ENCODE measurements around the gene SHISA7.
"Not testable (repeated sequence)": the region's sequence is repeated elsewhere in the genome, so short reads cannot be mapped to it uniquely, and the experiment has no call there.

Gene SHISA7

DNA sequence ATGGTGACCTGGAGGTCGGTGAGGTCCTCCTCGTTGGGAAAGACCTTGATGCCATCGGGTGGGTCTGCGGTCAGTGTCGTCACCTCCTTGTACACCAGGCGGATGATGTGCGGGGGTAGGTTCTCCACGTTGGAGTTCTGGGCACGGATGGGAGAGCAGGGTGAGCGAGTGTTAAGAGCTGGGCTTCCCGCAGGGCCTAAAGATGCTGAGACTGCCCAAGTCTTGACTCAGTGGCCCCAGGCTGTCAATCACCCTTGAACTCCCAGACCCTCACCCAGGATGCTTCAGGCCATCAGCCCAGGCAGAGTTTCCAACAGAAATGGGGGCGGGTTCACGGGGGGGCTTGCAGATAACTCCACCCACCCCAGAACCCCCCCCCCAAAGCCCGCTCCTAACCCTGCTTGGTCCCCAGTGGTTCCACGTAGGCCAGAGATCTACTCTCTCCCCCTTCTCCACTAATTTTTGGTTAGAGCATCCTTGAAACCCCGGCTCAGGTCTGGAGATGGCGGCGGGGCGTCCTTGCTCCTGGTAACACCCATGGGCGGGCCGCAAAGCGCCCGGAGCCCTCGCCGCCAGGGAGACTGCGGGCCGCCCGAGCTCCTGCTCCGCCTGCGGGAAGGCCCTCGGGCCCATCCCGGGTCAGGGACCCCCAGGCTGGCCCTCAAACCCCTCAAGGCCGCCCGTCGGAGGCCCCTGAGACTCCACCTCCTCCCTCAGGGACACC, 36.1 kb downstream of the SHISA7 start:
- Histone ChIP-seq H3K9ac (peak overlapping the region; percentile 99), H3K4me3 (peak overlapping the region; percentile 99), H3K27me3 (no peaks in the 10 kb centered on the region), H3K27ac (peak overlapping the region; percentile 98), H4K20me1 (peaks cover 55% of the 10 kb centered on the region), H3K36me3 (peaks cover 48% of the 10 kb centered on the region), H3K4me2 (peak overlapping the region; percentile 97), H3K9me3 (peaks cover 25% of the 10 kb centered on the region), H3K4me1 (peaks cover 55% of the 10 kb centered on the region)
- TF ChIP-seq Cebpa-rat (IDR thresholded peaks at IDR 0.05) = no peak

DNA sequence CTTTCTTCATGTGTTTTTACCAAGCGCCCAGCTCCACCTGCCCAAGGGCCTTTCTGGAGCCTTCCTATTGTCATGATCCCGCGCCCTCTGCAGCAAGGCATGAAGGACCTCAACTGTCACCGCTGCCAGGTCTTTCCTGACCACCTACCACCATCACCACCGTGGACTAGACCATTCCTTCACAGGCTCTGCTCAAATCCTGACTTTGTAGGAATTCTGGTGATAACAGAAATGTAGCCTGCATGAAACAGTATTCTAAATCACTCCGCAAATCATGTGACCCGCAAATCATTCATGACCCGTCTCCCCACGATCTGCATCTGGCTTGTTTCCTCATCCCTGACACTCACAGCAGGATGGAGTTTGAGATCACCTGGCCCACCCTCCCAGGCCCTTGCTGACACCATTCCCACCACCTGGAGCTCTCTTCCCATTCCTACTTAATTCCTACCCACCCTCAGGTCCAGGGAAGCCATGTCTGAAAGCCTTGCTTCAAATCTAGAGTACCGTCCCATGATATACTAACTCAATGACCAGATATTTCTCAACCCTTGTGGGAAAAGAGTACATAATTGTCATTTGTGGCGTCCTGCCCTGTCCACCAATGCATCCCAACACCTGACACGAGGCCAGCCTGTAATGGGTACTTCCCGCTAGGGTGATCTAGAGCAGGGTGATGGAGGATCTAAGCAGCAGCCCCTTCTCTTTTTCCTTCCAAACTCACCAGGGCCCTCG, 36.8 kb downstream of the SHISA7 start:
- peak overlapping the region; percentile 99 for H3K4me3 ChIP-seq
- H3K36me3 ChIP-seq = peaks cover 55% of the 10 kb centered on the region
- H3K27me3 ChIP-seq = no peaks in the 10 kb centered on the region
- H3K9ac ChIP-seq = peak overlapping the region; percentile 99
- peaks cover 25% of the 10 kb centered on the region for H3K9me3 ChIP-seq
- no peak for TF ChIP-seq Cebpa-rat (IDR thresholded peaks at IDR 0.05)
- peak overlapping the region; percentile 97 for H3K4me2 ChIP-seq
- peak overlapping the region; percentile 98 for H3K27ac ChIP-seq
- peaks cover 62% of the 10 kb centered on the region for H4K20me1 ChIP-seq
- H3K4me1 ChIP-seq = peaks cover 57% of the 10 kb centered on the region

DNA sequence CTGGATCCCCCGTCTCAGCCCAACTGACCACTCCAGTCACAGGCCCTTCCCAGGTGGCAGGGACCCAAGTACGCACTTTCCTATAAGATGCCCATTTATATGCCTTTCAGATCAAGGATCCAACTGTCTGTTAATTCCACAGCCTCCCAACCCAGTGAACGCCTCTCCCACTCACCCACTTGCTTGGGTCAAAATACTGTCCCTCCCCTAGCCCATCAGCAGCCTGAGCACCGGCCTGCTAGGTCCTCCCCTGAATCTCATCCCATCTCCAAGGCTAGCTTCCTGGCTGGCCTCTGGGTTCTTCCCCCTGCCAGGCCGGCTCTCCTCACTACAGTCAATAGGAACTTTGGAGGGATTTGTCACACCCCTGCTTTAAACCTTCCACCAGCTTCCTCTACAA, 37.5 kb downstream of the SHISA7 start:
- Histone ChIP-seq H3K27me3 (no peaks in the 10 kb centered on the region), H3K27ac (no peak overlapping the region), H4K20me1 (peaks cover 69% of the 10 kb centered on the region), H3K9me3 (peaks cover 21% of the 10 kb centered on the region), H3K4me1 (peaks cover 57% of the 10 kb centered on the region), H3K9ac (peak overlapping the region; percentile 99), H3K4me2 (peak overlapping the region; percentile 97), H3K36me3 (peaks cover 61% of the 10 kb centered on the region), H3K4me3 (peak overlapping the region; percentile 99)
- no peak for TF ChIP-seq Cebpa-rat (IDR thresholded peaks at IDR 0.05)

DNA sequence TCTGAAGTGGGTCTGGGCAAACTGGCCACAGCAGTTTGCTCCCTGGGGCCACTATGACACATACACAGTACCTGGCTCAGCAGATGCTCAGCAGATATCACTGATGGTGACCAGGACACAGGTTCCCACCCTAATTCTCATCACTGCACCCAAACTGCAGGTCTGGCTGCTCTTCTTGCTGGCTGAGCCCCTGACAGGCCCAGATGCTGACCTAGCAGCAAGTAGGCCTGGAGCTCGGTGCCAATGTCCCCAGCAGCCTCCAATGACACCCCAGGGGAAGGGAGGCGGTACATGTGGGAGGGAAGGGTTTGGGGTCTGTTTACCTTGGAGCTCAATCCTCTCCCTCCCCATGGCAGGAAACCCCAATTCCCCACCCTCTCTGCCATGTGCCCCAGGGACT, 40.6 kb downstream of the SHISA7 start:
- Histone ChIP-seq H3K36me3 (peaks cover 86% of the 10 kb centered on the region), H3K4me2 (peak overlapping the region; percentile 71), H4K20me1 (peaks cover 98% of the 10 kb centered on the region), H3K4me1 (peaks cover 50% of the 10 kb centered on the region), H3K9ac (peak overlapping the region; percentile 60), H3K4me3 (no peak overlapping the region), H3K27ac (no peak overlapping the region), H3K9me3 (no peaks in the 10 kb centered on the region), H3K27me3 (no peaks in the 10 kb centered on the region)
- no peak for TF ChIP-seq Cebpa-rat (IDR thresholded peaks at IDR 0.05)

DNA sequence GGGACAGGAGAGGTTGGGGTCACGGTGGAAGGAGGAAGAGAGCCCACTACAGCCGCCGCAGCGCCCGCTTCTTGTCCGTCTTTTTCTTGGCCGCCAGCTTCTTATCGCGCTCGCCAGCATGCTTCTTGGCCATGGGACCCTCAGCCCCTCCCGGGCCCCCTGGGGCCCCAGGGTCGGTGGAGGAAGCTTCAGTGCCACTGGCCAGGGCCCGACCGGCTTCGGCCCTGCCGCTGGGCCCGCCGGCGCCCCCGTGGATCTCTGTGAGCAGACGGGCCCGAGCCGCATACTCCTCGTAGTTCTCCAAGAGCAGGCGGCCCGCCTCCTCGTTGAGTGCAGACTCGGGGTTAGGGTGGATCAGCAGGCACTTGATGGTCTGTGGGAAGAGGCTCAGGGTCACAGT, 41.7 kb downstream of the SHISA7 start:
- Histone ChIP-seq H3K36me3 (peaks cover 82% of the 10 kb centered on the region), H4K20me1 (peaks cover 93% of the 10 kb centered on the region), H3K4me1 (peaks cover 46% of the 10 kb centered on the region)

DNA sequence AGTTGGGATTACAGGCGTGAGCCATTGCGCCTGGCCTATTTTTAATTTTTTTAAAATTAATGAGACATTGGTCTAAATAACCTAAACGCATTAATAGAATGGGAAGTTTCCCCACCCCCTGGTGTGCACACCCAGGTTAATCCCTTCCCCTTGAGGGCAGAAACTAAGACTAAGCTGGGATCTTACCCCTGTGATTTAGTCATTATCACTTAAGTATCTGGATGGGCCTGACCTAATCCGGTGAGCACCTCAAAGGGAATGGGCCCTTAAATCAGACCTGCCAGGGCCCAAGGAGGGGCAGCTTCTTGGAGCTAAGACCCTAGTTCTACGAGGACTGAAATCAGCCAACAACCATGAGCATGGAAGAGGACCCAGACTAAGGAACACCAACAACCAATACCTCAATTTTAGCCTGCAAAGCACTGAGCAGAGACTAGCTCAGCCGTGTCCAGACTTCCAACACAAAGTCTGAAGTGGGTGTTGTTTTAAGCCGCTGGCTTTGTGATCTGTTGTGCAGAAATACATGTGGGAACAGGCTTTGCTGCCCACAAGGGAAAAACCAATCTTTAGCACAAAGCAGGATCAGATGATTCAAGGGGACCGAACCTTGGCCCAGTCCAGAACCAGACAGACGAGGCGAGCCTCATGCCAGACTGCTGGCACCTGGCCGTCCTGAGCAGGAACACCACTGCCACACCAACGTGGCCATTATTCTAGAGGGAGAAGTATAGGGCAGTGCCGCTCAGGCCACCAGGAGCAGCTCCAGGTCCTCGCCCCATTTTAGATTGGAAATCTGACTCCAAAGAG, 42.6 kb downstream of the SHISA7 start:
- peaks cover 73% of the 10 kb centered on the region for H3K36me3 ChIP-seq
- H3K27ac ChIP-seq = no peak overlapping the region
- 0 out of 2 replicates have a peak overlapping the region, but pooled peaks have one; percentile 41 for H3K9ac ChIP-seq
- no peaks in the 10 kb centered on the region for H3K9me3 ChIP-seq
- H3K4me3 ChIP-seq = no peak overlapping the region
- H3K4me2 ChIP-seq = no peak overlapping the region
- H3K4me1 ChIP-seq = peaks cover 37% of the 10 kb centered on the region
- TF ChIP-seq Cebpa-rat (IDR thresholded peaks at IDR 0.05) = no peak
- H3K27me3 ChIP-seq = no peaks in the 10 kb centered on the region
- H4K20me1 ChIP-seq = peaks cover 84% of the 10 kb centered on the region

More for the DNA sequence above, 41.7 kb downstream of the SHISA7 start:
- H3K27ac ChIP-seq, H3K4me2 ChIP-seq, H3K9me3 ChIP-seq, H3K4me3 ChIP-seq, H3K9ac ChIP-seq, H3K27me3 ChIP-seq: not testable (repeated sequence)

DNA sequence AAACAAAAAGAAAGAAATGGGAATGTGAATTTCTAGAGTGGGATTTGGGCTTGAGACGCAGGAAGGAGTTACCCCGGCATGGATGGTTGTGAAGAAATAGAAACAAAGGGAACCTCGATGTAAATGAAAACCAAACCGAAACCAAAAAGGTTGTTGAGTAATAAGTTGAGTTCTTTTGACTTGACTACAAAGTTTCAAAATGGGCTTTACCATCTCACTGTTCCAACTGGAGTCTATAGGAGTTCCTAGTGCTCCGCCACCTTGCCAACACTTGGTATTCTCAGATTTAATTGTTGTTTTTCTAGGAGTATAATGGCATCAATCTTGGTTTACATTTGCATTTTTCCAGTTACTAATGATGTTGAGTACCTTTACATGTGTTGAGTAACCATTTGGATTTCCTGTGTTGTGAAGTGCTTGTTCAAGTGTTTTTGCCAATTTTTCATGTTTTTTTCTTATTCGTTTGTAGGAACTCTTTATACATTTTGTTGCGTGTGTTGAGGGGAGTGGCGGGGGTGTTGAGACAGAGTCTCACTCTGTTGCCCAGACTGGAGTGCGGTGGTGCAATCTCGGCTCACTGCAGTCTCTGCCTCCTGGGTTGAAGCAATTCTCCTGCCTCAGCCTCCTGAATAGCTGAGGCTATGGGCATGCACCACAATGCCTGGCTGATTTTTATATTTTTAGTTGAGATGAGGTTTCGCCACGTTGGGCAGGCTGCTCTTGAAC, 44.7 kb downstream of the SHISA7 start:
- Histone ChIP-seq H3K9me3 (no peaks in the 10 kb centered on the region), H3K36me3 (peaks cover 52% of the 10 kb centered on the region), H3K4me3 (no peak overlapping the region), H3K9ac (no peak overlapping the region), H3K27ac (no peak overlapping the region), H4K20me1 (peaks cover 80% of the 10 kb centered on the region), H3K4me2 (no peak overlapping the region), H3K27me3 (no peaks in the 10 kb centered on the region), H3K4me1 (peaks cover 16% of the 10 kb centered on the region)
- no peak for TF ChIP-seq Cebpa-rat (IDR thresholded peaks at IDR 0.05)

DNA sequence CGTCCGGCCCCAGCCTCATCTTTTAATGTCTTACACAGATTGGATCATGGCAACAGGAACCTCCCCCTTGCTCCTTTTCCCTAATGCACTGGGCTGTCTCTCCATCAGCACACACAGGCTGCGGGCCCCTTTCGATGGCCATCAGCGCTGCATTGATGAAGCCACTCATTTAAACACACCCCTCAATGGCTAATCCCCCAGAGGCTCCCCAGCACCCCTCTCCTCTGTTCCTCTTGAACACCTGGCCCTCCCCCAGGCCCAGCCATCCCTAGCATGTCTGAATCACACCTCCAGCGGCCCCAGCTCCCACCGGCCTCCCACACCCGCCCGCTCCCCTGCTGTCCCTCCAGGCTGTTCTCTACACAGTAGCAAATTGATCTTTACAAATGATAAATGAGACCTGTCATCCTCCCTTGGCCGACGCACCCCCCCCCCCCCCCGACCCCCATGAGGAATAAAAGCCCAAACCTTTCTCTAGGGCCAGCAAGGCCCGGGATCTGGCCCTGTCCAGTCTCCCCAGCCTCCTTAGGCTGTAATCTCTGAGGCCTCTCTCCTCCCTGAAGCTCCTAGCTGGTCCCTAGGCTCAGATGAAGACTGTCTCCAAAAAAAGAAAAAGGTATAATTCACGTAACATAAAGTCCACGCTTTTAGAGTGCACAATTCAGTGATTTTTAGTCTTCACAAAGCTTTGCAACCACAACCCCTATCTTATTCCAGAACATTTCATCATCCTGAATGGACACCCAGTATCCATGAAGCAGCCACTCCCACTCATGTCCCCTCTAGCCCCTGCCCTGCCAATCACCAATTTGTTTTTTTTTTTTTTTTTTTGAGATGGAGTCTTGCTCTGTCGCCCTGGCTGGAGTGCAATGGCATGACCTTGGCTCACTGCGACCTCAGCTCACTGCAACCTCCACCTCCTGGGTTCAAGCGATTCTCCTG, 50.0 kb downstream of the SHISA7 start:
- Histone ChIP-seq H3K4me2 (no peak overlapping the region), H3K4me1 (peaks cover 45% of the 10 kb centered on the region), H3K27ac (no peak overlapping the region), H3K9me3 (no peaks in the 10 kb centered on the region), H4K20me1 (peaks cover 80% of the 10 kb centered on the region), H3K9ac (no peak overlapping the region), H3K27me3 (no peaks in the 10 kb centered on the region), H3K4me3 (no peak overlapping the region), H3K36me3 (peaks cover 50% of the 10 kb centered on the region)
- TF ChIP-seq Cebpa-rat (IDR thresholded peaks at IDR 0.05) = no peak

Measured in BLaER1 (cell line).